Superior temporal gyrus (tissue), 1 donor: Measurements from ENCODE around the gene ZNF337.
A peak's percentile ranks its signal among the peaks of the same experiment; 100 is the strongest.
"Not testable (repeated sequence)": the region's sequence is repeated elsewhere in the genome, so short reads cannot be mapped to it uniquely, and the experiment has no call there.

Source experiments
- DNase-seq: peaks from one replicate; pipeline ENCODE4 v3.0.0-alpha.2; 2016; ENCODE audit errors: extremely low spot score

ZNF337 gene

DNA sequence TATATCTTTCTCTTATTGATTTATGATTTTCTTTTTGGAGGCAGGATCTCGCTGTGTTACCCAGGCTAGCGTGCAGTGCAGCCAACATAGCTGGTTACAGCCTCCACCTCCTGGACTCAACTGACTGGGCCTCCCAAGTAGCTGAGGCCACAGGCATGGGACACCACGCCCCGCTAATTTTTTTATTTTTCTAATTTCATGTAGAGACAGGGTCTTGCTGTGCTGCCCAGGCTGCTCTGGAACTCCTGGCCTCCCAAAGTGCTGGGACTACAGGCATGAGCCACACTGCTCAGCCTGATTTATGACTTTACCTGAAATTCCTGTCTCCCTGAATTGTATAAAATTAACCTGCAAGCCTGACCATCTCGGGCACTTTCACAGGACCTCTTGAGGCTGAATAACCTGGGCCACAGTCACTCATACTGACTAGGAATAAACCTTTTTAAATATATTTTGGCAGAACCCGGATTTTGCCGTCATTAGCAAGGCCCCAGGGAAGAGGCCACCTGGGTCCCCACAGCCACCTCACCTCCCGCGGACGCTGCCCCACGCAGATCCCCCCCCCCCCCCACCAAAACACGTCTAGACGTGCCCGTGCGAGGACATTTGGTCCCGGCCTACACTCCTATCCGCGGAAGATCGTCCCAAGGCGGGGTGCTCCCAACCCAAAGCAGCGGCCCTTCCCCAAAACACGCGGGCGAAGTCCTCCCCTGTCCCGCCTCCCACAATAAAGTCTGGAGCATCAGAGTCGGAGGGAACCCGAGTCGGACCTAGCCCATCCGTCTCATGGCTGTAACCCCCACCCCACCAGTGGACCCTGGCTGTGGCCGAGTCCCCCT is 902 bp downstream of the ZNF337 start:
- DNase-seq = peak; percentile 6

DNA sequence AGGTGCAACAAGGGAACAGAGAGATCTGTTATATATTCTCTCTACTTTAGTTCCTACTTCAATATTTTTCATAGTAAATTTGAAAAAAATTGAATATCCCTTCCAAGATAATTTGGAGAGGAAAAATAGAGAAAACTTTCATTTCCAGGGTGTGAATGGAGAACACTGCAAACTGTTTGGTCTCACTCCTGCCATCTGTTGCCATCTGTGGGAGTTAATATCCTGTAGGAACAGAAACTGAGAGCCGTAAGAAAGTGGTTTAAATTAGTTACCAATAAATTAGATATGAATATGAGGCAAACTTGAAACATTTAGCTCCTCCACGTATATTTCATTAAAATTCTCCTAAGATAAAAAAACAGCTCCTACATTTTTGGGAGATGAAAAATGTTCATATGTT is 4.2 kb downstream of the ZNF337 start:
- DNase-seq = no peak

DNA sequence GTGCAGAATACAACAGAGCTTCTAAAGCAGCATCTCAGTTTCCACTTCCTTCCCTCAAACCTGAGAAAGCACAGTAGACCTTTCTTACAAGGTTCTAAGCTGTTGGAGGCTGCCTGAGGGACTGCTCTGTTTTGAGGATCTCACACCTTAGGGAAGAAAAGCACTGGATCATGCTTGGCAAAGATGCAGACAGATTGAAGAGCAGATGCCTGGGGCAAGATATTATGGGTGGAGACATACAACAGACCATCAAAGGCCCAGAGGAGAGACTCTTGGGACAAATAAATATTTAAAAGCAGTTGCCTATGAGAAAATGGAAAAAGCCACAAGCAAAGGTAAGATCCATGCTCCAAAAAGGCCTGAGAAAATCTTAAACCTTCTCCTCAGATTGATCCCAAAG is 6.2 kb downstream of the ZNF337 start:
- DNase-seq = no peak

DNA sequence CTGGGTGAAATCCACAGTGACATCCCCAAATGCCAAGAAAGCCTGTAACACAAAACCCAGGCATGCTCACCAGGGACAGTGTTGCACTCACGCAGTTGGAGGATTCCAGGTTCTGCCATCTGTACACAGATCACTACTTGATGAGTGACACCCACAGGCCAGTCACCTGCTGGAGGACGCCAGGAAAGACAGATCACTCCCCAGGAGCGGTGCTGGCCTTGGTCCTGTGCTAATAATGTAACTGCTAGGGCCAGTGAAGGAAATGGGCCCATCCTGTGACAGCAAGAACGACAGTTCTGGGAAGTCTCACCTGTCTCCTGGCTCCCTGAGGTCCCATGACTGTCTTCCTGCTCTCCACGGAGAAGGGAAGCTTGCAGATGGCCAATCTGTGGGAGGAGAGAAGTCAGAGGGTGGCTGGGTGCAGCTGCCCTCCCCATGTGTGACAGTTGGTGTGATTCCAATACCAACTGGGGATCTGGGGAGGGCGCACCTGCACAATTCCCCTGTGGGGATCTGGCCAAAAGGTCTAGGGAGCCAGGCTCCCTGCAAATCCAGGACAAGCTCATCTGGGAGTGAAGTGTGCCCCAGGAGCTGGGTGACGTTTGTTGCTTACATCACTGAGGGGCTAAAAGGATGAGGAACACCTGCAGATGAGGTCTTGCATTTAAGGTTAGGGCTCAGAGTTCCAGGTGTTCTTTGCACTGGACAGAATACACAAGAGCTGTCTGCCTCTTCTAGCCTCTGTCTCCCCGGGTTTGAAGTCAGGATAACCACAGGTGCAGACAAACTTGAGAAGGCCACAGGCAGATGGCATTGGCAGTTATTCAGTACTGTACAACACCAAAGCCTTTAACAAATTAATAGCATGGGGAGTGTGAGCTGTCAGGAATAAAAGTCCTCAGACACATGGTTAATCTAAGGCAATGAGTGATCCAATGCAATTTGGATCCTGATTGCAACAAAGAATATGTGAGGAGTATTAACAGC is 10.3 kb downstream of the ZNF337 start:
- no peak for DNase-seq

DNA sequence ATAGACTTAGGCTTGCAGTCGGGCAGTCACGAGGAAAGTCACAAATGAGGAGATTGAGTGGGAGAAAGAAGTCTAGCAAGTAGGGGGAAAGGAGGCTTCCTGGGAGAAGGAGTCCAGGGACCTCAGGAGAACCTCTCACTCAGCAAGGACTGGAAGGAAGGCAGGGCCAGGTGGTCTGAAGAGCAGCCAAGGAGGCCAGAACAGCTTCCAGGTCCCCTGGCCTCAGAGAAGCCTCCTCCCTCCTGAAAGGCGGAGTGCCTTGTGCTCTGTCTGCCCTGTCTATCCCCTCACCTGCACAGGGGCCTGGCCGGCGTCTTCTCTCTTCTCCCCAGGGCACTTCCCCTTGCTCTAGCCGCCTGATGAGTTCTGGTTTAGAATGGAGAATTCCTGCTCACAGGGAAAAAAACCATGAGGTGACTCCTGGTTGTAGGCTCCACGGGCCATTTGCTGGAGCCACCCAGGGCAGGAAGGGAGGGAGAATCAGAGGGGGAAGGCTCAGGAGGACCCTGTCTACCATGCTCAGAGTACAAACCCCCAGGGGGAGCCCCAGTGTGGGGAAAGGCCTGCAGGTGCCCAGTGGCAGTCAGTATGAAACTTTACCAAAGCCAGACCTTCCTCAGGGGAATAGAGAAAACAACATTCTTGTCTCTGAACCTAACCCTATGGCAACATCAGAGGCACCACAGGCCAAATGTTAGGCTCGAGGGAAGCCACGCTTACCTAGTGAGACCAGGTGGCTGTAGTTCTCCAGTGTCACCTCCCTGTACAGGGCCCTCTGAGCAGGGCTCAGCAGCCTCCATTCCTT is 11.2 kb downstream of the ZNF337 start:
- DNase-seq = no peak

DNA sequence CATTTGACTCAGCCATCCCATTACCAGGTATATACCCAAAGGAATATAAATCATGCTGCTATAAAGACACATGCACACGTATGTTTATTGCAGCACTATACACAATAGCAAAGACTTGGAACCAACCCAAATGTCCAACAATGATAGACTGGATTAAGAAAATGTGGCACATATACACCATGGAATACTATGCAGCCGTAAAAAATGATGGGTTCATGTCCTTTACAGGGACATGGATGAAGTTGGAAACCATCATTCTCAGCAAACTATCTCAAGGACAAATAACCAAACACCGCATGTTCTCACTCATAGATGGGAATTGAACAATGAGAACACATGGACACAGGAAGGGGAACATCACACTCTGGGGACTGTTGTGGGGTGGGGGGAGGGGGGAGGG is 12.8 kb downstream of the ZNF337 start:
- DNase-seq = not testable (repeated sequence)

DNA sequence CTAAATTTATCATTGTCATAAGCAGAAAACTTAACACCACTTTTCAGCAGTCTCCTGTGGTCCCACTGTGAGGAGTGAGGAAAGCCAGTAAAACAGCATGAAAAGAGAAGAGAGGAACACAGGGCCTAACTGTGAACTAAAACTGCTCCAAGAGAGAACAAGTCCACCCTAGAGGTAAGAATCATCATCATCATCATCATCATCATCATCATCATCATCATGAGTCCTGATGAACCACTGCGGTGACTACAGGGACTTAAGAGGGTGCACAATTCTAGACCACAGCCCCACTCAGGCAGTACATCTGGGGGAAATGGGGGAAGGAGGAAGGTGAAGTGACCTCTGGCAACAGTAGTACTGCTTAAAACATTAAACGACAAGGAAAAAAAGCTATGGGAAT is 13.6 kb downstream of the ZNF337 start:
- no peak for DNase-seq

DNA sequence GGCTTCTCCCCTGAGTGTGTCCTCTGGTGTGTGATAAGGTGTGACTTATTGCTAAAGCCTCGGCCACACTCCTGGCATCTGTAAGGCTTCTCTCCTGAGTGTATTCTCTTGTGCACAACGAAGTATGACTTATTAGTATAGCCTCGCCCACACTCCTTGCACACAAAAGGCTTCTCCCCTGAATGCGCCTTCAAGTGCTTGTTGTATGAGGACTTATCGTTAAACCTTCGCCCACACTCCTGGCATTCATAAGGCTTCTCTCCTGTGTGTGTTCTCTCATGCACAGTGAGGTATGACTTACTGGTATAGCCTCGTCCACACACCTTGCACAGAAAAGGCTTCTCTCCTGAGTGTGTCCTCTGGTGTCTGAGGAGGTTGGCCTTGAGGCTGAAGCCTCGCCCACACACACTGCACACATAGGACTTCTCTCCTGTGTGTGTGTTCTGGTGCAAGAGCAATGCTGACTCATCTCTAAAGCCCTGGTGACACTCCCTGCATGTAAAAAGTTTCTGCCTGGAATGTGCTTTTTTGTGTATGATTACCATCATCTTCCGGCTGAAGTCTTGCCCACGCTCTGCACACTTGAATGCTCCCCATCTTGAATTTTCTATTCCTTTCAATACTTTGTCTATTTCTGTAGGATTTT is 20.4 kb downstream of the ZNF337 start:
- DNase-seq = no peak

DNA sequence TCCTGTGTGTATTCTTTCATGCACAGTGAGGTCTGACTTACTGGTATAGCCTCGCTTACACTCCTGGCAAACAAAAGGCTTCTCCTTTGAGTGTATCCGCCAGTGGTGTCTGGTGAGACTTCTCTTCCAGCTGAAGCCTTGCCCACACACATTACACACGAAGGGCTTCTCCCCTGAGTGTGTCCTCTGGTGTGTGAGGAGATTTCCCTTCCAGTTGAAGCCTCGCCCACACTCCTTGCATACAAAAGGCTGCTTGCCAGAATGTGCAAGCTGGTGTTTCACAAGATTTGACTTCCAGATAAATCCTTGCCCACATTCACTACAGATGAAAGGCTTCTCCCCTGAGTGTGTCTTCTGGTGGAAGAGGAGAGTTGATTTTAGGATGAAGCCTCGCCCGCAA is 21.5 kb downstream of the ZNF337 start:
- DNase-seq = no peak

DNA sequence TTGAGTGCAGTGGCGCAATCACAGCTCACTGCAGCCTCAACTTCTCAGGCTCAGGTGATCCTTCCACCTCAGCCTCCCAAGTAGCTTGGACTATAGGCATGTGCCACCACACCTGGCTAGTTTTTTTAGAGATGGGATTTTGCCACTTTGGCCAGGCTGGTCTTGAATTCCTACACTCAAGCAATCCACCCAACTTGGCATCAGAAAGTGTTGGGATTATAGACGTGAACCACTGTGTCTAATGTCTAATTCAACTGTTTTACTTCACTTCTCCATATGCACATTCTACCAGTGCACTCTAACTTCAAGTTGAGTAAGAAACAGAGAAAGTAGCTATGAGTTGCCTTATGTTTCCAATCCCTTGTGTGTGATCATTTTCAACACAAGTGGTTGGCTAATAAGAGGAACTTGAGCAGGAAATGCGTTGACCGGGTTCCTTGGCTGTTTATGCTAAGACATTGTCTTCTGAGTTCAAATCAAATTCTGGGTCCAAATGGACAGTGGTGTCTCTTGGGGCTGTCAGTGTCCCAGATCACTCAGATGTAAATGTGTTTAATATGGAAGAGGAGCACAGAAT is 23.9 kb downstream of the ZNF337 start:
- no peak for DNase-seq

DNA sequence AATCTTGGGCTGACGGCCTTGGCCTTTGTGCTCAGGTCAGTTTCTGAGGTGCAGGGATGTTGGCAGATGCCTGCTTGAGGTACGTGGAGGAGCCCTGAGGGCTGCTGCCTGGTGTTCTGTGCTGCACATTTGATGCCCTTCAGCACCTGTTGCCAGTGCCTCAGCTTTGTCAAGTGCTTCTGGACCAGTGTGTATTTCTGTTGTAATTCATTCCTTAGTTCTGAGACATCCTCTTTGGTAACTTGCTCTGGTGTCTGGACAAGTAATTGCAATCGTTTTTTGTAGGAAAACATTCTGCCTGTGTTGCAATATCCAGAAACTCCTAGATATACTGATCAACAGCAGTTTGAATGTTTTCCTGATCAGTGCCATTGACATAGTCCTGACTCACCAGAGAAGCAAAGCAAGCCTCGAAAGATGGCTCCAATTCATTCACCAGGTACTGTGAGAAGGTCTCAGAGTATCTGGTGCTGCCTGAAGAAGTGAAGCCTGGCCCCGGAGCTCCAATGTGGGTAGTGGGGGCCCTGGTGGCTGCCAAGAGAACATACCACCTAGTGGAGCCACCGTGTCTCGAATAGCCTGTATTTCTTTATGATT is 26.7 kb downstream of the ZNF337 start:
- no peak for DNase-seq

DNA sequence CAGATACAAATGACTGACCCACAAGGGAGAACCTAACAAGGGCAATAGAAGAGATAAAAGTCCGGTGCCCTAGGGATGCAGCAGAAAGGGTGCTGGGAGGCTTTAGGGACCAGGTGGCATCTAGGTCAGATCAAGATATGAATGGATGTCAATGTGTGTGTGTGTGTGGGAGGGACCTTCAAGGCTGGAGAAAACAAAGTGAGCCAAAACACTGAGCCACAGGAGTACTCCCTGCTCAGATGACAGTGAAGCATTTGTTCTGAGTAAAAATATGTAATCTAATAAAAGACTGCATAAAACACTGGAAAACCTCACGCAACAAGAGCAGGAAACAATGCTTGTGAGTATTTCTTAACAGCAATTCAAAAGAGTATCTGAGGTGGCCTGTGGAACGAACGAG is 28.2 kb downstream of the ZNF337 start:
- DNase-seq = no peak

DNA sequence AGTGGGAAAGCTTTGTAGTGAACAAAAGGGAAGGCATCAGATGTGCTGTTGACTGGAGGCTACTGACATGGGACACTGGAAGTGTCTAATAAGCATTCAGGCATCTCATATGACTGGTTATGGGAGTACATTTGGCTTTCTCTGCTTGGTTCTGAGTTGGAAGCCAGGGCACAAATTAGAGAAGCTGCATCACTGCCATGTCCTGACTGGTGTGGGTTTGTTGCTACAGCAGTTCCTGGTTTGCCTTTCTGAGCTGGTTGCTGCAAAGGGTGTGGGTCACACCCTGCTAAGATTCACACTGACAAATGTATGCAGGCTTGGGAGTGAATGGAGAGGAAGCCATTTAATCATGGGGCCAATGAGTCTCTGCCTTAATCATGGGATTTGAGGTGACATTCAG is 36.7 kb downstream of the ZNF337 start:
- DNase-seq = no peak

DNA sequence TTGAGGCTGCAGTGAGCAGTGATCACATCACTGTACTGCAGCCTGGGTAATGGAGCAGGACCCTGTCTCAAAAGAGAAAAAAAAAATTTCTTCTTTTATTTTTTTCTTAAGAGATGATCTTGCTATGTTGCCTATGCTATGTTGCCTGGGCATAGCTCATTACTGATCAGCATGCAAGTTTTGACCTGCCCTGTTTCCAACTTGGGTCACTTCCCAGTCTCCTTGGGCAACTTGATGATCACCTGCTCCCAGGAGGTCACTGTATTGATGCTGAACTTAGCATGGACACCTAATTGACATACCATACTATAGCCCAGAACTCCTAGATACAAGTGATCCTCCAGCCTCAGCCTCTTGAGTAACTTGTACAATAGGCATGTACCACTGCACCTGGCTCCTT is 42.2 kb downstream of the ZNF337 start:
- DNase-seq = no peak

DNA sequence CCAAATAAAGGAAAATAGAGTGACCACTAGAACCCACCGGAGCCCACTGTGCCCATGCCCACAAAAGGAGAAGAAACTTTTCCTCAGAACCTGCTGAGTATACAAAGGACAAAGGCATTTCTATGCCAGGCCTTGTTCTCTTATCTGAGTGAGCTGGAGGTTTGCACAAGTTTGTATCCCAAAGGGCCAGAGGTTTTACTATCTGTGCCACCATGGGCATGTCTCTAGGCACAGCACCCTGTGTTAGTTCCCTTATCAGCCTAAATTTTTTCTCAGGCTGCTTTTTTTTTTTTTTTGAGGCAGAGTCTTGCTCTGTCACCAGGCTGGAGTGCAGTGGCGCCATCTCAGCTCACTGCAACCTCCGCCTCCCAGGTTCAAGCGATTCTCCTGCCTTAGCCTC is 43.8 kb downstream of the ZNF337 start:
- DNase-seq = not testable (repeated sequence)

DNA sequence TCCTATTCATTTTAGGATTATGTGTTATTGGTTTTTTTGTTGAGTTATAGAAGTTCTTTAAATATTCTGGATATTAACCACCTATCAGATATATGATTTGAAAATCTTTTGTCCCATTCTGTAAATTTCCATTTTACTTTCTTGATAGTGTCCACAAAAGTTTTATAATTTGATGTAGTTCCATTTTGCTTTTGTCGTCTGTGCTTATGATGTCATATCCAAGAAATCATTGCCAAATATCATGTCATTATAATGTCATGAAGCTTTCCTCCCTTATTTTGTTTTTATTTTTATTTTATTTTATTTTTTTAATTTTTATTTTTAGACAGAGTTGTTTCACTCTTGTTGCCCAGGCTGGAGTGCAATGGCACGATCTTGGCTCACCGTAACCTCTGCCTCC is 51.8 kb downstream of the ZNF337 start:
- DNase-seq = no peak

DNA sequence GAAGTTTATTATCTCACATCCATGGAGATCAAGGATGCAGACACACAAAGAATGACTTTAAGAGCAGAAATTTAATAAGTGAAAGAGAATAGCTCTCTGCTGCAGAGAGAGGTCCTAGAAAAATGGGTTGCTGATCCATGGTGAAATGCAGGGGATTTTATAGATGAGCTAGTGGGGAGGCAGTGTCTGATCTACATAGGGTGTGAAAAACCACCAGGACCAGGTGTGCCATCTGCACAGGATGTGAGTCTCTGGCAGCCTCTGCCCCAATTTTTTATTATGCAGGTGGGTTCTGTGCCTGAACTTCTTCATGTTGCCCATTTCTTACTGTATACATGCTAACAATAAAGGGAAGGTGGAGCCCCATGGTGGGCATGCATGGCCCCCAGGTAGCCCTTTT is 52.9 kb downstream of the ZNF337 start:
- no peak for DNase-seq

DNA sequence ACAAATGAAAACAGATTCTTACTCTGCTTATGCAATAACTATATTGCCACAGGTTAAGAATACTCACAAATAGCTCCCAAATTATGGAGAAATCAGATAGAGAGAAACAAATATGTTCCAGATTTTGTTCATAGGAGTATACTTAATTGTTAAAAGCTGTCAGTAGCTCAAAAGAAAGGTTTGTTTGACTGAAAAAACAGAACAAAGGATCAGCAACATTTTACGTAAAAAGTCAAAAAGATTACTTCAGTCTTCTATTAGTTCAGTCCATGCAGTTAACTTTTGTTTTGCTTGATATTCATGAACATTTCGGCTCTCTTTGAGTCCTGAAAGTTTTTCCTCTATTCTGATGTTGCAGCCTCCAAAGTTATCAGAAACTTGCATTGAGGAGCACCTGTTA is 59.4 kb downstream of the ZNF337 start:
- DNase-seq = no peak

DNA sequence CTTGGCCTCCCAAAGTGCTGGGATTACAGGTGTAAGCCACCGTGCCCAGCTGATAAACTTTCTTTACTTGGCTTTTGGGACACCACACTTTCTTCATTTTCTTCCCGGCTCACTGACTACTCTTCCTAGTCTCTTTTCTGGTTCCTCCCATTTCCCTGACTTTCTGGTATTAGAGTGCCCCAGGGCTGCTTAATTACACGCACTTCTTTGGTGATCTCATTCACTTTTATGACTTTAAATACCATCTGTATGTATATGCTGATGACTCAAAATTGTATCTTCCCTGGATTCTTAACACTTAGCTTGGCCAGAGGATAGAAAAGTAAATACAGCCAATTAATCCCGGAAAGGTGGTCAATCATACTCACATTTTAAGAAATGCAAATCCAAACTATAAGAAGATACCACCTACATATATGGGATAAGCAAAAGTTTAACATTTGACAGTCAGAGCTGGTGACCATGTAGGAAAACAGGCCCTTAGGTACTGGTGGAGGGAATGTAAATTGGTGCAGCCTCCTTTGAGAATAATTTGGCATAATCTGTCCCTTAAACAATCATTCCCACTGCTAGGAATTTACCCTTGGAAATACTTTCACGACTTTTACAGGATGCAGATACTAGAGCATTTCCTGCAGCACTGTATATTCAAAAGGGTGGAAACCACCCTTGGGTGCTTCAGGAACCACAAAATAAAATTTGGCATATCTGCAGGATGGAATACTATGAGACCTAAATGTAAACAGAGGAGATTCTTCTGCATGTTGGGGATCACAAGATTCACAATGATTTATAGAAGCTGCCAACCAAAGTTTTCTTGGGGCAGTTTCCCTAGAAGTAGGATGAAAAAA is 63.5 kb downstream of the ZNF337 start:
- DNase-seq = no peak

DNA sequence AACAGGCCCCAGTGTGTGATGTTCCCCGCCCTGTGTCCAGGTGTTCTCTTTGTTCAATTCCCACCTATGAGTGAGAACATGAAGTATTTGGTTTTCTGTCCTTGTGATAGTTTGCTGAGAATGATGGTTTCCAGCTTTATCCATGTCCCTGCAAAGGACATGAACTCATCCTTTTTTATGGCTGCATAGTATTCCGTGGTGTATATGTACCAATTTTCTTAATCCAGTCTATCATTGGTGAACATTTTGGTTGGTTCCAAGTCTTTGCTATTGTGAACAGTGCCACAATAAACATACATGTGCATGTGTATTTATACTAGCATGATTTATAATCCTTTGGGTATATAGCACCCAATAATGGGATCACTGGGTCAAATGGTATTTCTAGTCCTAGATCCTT is 66.0 kb downstream of the ZNF337 start:
- not testable (repeated sequence) for DNase-seq
